GM21528 (cell line): Measurements from ENCODE around the gene CORO1C.

ENCODE experiments used
- ATAC-seq: cut with Tn5 transposase; IDR thresholded peaks from one replicate; pipeline ENCODE4 v1.9.1; 2021; ENCODE audit warnings: mild to moderate bottlenecking, moderate library complexity; ENCODE audit not compliant: unreplicated experiment, low FRiP score

Gene CORO1C

GRCh38 chr12:108727868-108728735 lies 3.2 kb downstream of the CORO1C start:
- no peak for ATAC-seq

- no peak for ATAC-seq
Measured at GRCh38 chr12:108727161-108727560, 4.2 kb downstream of the CORO1C start.

- ATAC-seq, result no peak
Measured at GRCh38 chr12:108724890-108725151, 6.5 kb downstream of the CORO1C start.

GRCh38 chr12:108724054-108724889 lies 7.0 kb downstream of the CORO1C start:
- no peak for ATAC-seq

- no peak for ATAC-seq
Measured at GRCh38 chr12:108722992-108723766, 8.1 kb downstream of the CORO1C start.

GRCh38 chr12:108722463-108722862 lies 8.9 kb downstream of the CORO1C start:
- no peak for ATAC-seq

GRCh38 chr12:108721824-108722223 lies 9.5 kb downstream of the CORO1C start:
- no peak for ATAC-seq

GRCh38 chr12:108720757-108721514 lies 10.4 kb downstream of the CORO1C start:
- no peak for ATAC-seq

GRCh38 chr12:108717243-108717642 lies 14.1 kb downstream of the CORO1C start:
- no peak for ATAC-seq

- no peak for ATAC-seq
Measured at GRCh38 chr12:108714866-108715265, 16.5 kb downstream of the CORO1C start.

- no peak for ATAC-seq
Measured at GRCh38 chr12:108713471-108713870, 17.8 kb downstream of the CORO1C start.

- ATAC-seq, result no peak
Measured at GRCh38 chr12:108712925-108713203, 18.5 kb downstream of the CORO1C start.

- no peak for ATAC-seq
Measured at GRCh38 chr12:108712165-108712924, 19.0 kb downstream of the CORO1C start.

- no peak for ATAC-seq
Measured at GRCh38 chr12:108711489-108712164, 19.7 kb downstream of the CORO1C start.

- no peak for ATAC-seq
Measured at GRCh38 chr12:108709697-108710096, 21.6 kb downstream of the CORO1C start.

GRCh38 chr12:108704527-108704926 lies 26.8 kb downstream of the CORO1C start:
- ATAC-seq, result no peak

GRCh38 chr12:108702595-108703320 lies 28.6 kb downstream of the CORO1C start:
- no peak for ATAC-seq

- ATAC-seq, result no peak
Measured at GRCh38 chr12:108701779-108702441, 29.4 kb downstream of the CORO1C start.
